K562 (cell line): ENCODE data around the gene GJA10. TPM values are rescaled to one million over a fixed set of nuclear protein-coding genes. Genes with fewer than 3 reads are reported as not detected.

Experiments used
- ATAC-seq: fragments of 200-7000 bp; cut with Tn5 transposase; 3 replicates; pipeline ENCODE4 v1.9.1; 2020; ENCODE audit warnings: moderate library complexity
- BruUV-seq: library from RNA; stranded (reverse); fragments of 400-500 nt; replicated peaks from 2 replicates; lab custom pipeline; 2021; lab: Mats Ljungman, UMichigan
- CTCF ChIA-PET: fragments of 300-600 bp; formaldehyde crosslinking; extraction: SDS; loops from one replicate; lab custom pipeline; 2021; ENCODE audit warnings: low intra/inter-chr PET ratio; lab: Yijun Ruan, JAX
- POLR2A ChIA-PET: fragments of 300-600, 350-650 bp; sonication (Branson Sonifier 250); formaldehyde crosslinking; extraction: SDS; loops from one replicate; lab custom pipeline; 2021; ENCODE audit warnings: antibody characterized with exemption, inconsistent platforms; lab: Yijun Ruan, JAX
- DNase-seq, 4 experiments: peaks; one replicate each; pipeline versions ENCODE4 v3.0.0 to v3.0.0-alpha.2; 2011 to 2018; ENCODE audit warnings: low spot score in 3 of 4, mixed read lengths in 3 of 4; ENCODE audit errors: extremely low read depth in 1 of 4
- FAIRE-seq: peaks from 2 replicates; lab custom pipeline; 2011; peaks lifted over from hg19 to GRCh38; lab: Jason Lieb, UNC
- H2AFZ ChIP-seq: 2 replicates; pipeline ENCODE4 v1.6.0; 2011; ENCODE audit warnings: low read depth, low read length, control low read depth, inconsistent platforms
- H3K27ac ChIP-seq: fragments of 200-600 bp; 3 replicates; pipeline ENCODE4 v1.8.0; 2011; ENCODE audit warnings: low read depth, mild to moderate bottlenecking, control low read depth, inconsistent platforms, low read length, moderate library complexity, mixed read lengths; ENCODE audit errors: extremely low read depth
- H3K27me3 ChIP-seq, 2 experiments: fragments of 300-600 bp in 1 of 2; 2 replicates in 1 of 2; 3 replicates in 1 of 2; pipeline versions ENCODE4 v1.6.0 to v1.8.0; 2011; ENCODE audit warnings: inconsistent platforms in 2 of 2, low read length in 2 of 2, mild to moderate bottlenecking in 1 of 2, mixed read lengths in 1 of 2, moderate library complexity in 1 of 2; ENCODE audit not compliant: control insufficient read depth in 2 of 2, insufficient read depth in 2 of 2
- H3K36me3 ChIP-seq: fragments of 300-600 bp; 3 replicates; pipeline ENCODE4 v1.8.0; 2011; ENCODE audit warnings: mild to moderate bottlenecking, low read length, inconsistent platforms; ENCODE audit not compliant: control insufficient read depth, insufficient read depth
- H3K4me1 ChIP-seq, 2 experiments: fragments of 200-600 bp in 1 of 2; replicated peaks in 1 of 2; 2 replicates in 1 of 2; 3 replicates in 1 of 2; pipeline versions ENCODE4 v1.5.1 to v1.8.0; 2011; ENCODE audit warnings: inconsistent platforms in 2 of 2, low read length in 2 of 2, mild to moderate bottlenecking in 1 of 2, mixed read lengths in 1 of 2, moderate library complexity in 1 of 2; ENCODE audit not compliant: control insufficient read depth in 2 of 2, insufficient read depth in 2 of 2
- H3K4me2 ChIP-seq: 2 replicates; pipeline ENCODE4 v1.6.1; 2011; ENCODE audit warnings: low read length, control low read depth, inconsistent platforms, mixed read lengths; ENCODE audit not compliant: insufficient read depth
- H3K4me3 ChIP-seq: fragments of 200-600 bp; sonication (generic), shearing (Covaris generic); 2 replicates; pipeline ENCODE4 v1.5.1; 2016; ENCODE audit warnings: control low read depth, inconsistent platforms
- H3K79me2 ChIP-seq: fragments of 200-600 bp; 3 replicates; pipeline ENCODE4 v1.8.0; 2011; ENCODE audit warnings: low read length, inconsistent platforms; ENCODE audit not compliant: control insufficient read depth, insufficient read depth
- H3K9ac ChIP-seq, 2 experiments: 2 replicates each; pipeline versions ENCODE4 v1.6.0 to v1.6.1; 2011; ENCODE audit warnings: low read depth in 2 of 2, low read length in 2 of 2, control low read depth in 1 of 2, inconsistent platforms in 1 of 2, mild to moderate bottlenecking in 1 of 2, mixed read lengths in 1 of 2; ENCODE audit not compliant: insufficient read depth in 1 of 2
- H3K9me1 ChIP-seq: one replicate; pipeline ENCODE4 v1.6.0; 2011; ENCODE audit warnings: inconsistent platforms, mild to moderate bottlenecking, low read length, moderate library complexity; ENCODE audit not compliant: control insufficient read depth, insufficient read depth
- H3K9me3 ChIP-seq: replicated peaks from 2 replicates; pipeline ENCODE4 v1.5.1; 2011; ENCODE audit warnings: low read depth, low read length, inconsistent platforms; ENCODE audit not compliant: control insufficient read depth, insufficient read depth
- H4K20me1 ChIP-seq: replicated peaks from 2 replicates; pipeline ENCODE4 v1.6.1; 2011; ENCODE audit warnings: low read length, inconsistent platforms, mixed read lengths; ENCODE audit not compliant: control insufficient read depth, insufficient read depth
- CCNT2 ChIP-seq: IDR thresholded peaks from 2 replicates; pipeline ENCODE4 v1.6.1; 2011; ENCODE audit warnings: borderline replicate concordance, low read depth, mild to moderate bottlenecking, moderate library complexity, mixed read lengths, low read length; ENCODE audit not compliant: insufficient read length; ENCODE audit errors: extremely low read depth
- EGR1 ChIP-seq: fragments of 450-650 bp; conservative IDR thresholded peaks from 2 replicates; pipeline ENCODE4 v1.6.1; 2017; ENCODE audit warnings: mild to moderate bottlenecking
- ELF1 ChIP-seq: fragments of 200-800 bp; sonication (Bioruptor generic); IDR thresholded peaks from 2 replicates; pipeline ENCODE4 v1.6.1; 2016; ENCODE audit warnings: missing genetic modification characterization, missing compliant biosample characterization
- NFATC3 ChIP-seq: fragments of 450-650 bp; IDR thresholded peaks from 2 replicates; pipeline ENCODE4 v1.6.1; 2017; ENCODE audit warnings: mild to moderate bottlenecking
- POLR2AphosphoS5 ChIP-seq: IDR thresholded peaks from 2 replicates; pipeline ENCODE4 v1.6.1; 2011; ENCODE audit warnings: mild to moderate bottlenecking, low read depth, low read length, moderate library complexity; ENCODE audit not compliant: control insufficient read depth, insufficient read depth
- RBM25 ChIP-seq: fragments of 200-400 bp; formaldehyde crosslinking; IDR thresholded peaks from 2 replicates; pipeline ENCODE4 v1.6.1; 2018; ENCODE audit warnings: low read length, low read depth, moderate library complexity; ENCODE audit not compliant: severe bottlenecking
- SMARCA4 ChIP-seq: fragments of 450-650 bp; IDR thresholded peaks from 2 replicates; pipeline ENCODE4 v1.6.1; 2016
- SNIP1 ChIP-seq: fragments of 450-650 bp; IDR thresholded peaks from 2 replicates; pipeline ENCODE4 v1.7.1; 2017; ENCODE audit warnings: low read depth, mild to moderate bottlenecking
- ZBED1 ChIP-seq: IDR thresholded peaks from 2 replicates; pipeline ENCODE4 v1.6.1; 2014
- ZNF121 ChIP-seq: sonication (generic); formaldehyde crosslinking; conservative IDR thresholded peaks from 2 replicates; pipeline ENCODE4 v1.8.0; 2022; ENCODE audit warnings: missing genetic modification reagents
- ZNF140 ChIP-seq: fragments of 250-450 bp; sonication (Bioruptor Pico); IDR thresholded peaks from 2 replicates; pipeline ENCODE4 v1.8.0; 2021; ENCODE audit warnings: moderate library complexity, mild to moderate bottlenecking, inconsistent platforms
- WGBS: fragments of 100-300 bp; shearing (Covaris generic); methylation state at CpG from one replicate; pipeline ENCODE4 v1.1.6; 2016; ENCODE audit warnings: low coverage, mixed read lengths; ENCODE audit not compliant: insufficient coverage; ENCODE audit errors: missing lambda C conversion rate; 5-methylcytosine and 5-hydroxymethylcytosine counted together
- in situ Hi-C: fragments of 300-500 bp; cut with MboI; formaldehyde crosslinking; loops from 4 replicates; pipeline ENCODE4 v1.15.0; 2018; ENCODE audit warnings: inconsistent platforms, mixed read lengths
- intact Hi-C: fragments of 100-400 bp; cut with micrococcal nuclease; formaldehyde crosslinking; loops from 2 replicates; pipeline ENCODE4 v1.14.2; 2022
- polyA plus RNA-seq, 8 experiments: library from polyadenylated mRNA; depleted of rRNA in 4 of 8; stranded (reverse) in 5 of 8; unstranded in 3 of 8; fragments of >200 nt; fragmentation: Nextera tagmentation in 2 of 8; fragmentation: Illumina TruSeq in 1 of 8; extraction: Ambion mirVana in 2 of 8; extraction: Trizol in 1 of 8; gene quantifications; 2 replicates each; pipeline versions ENCODE4 v1.2.1 to v1.2.3, GENCODE V29; 2011 to 2014; ENCODE audit warnings: inconsistent platforms in 1 of 8, missing spikeins in 1 of 8
- total RNA-seq, 7 experiments: library from RNA; depleted of rRNA in 6 of 7; stranded (reverse); fragments of >200 nt in 6 of 7; fragmentation: Illumina TruSeq in 2 of 7; extraction: Trizol in 2 of 7; gene quantifications; 2 replicates each; pipeline versions ENCODE4 v1.2.1 to v1.2.3, GENCODE V29; 2011 to 2021; ENCODE audit warnings: low replicate concordance in 1 of 7
- TF ChIP-seq, protein P1 (sequence below): sonication (generic); formaldehyde crosslinking; IDR thresholded peaks from 2 replicates; pipeline ENCODE4 v1.9.0; 2022; ENCODE audit warnings: mild to moderate bottlenecking, missing genetic modification reagents
- TF ChIP-seq, protein P2 (sequence below): sonication (generic); formaldehyde crosslinking; IDR thresholded peaks from 2 replicates; pipeline ENCODE4 v1.8.0; 2022; ENCODE audit warnings: missing genetic modification reagents, mild to moderate bottlenecking, moderate library complexity, borderline replicate concordance

The GJA10 gene
- total and polyA plus RNA-seq, 9 of the 15 experiments (the other 6 are each of a cell fraction or from before 2014, with no cell fraction given): not detected

DNA sequence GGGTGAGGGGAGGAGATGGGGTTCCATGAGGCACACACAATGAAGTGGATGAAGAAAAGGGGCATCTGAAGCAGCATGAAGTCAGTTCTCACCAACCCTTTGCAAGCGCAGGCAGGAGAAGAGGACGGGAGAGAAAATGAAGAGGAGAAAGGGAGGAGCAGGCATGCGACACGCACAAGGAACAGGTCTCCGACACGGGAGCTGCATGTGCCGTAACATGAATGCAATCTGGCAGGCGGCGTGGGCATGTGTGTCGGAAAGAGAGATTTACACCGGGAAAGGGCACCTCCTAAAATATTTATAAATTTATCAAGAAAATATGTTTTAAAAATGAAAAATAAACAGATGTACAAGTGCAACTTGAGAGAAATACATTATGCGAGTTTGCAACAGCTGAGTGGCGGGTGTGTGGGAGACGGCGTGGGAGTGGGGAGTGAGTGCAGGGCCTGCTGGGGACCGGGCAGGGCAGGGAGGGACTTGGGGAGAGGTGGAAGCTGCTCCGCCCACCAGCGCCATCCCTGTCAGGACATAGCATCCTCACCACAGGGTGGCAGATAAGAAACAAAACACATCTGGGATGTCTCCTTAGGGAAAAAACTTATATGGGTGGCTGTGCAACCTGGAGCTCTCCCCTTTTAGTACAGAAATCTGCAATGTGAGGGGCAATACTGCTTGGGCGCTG is 40.6 kb downstream of the GJA10 start:
- Histone ChIP-seq H3K4me3 (no peak overlapping the region), H3K9me1 (no peaks in the 10 kb centered on the region), H3K4me2 (no peak overlapping the region), H3K27ac (no peak overlapping the region), H3K4me1 (peaks cover 9 to 10% of the 10 kb centered on the region in 2 experiments; a peak in 3 of 5 replicates), H3K9ac (no peak overlapping the region), H3K36me3 (no peaks in the 10 kb centered on the region; the same call in 2 of the 3 replicates), H3K9me3 (no peaks in the 10 kb centered on the region), H4K20me1 (no peaks in the 10 kb centered on the region), H3K79me2 (no peaks in the 10 kb centered on the region), H2AFZ (no peak overlapping the region), H3K27me3 (peaks cover 0 to 6% of the 10 kb centered on the region in 2 experiments; a peak in 1 of 5 replicates)
- 0 out of 2 replicates have a peak, but pooled peaks have one; percentile 28 for TF ChIP-seq EGR1
- TF ChIP-seq, protein P1, sequence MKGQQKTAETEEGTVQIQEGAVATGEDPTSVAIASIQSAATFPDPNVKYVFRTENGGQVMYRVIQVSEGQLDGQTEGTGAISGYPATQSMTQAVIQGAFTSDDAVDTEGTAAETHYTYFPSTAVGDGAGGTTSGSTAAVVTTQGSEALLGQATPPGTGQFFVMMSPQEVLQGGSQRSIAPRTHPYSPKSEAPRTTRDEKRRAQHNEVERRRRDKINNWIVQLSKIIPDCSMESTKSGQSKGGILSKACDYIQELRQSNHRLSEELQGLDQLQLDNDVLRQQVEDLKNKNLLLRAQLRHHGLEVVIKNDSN (CRISPR knock-in tag): no peak
- POLR2A ChIA-PET: interaction anchor here (1.5 kb wide), 1 partner anchor 14 kb away, joined by 5 read pairs; no protein-coding TSS in a partner anchor
- 39% methylated on average over 18 of the region's 19 CpGs for WGBS
- no peak for FAIRE-seq
- no TSS peak for BruUV-seq
- peak; percentile 63 for ATAC-seq
- in situ Hi-C loops (loop anchor here (5.0 kb wide), 1 partner anchor 542 kb away; no protein-coding TSS in a partner anchor), intact Hi-C loops (no loop called here)
- peak; percentile 24 to 36 (median 29) for DNase-seq
- CTCF ChIA-PET: no interaction called here

DNA sequence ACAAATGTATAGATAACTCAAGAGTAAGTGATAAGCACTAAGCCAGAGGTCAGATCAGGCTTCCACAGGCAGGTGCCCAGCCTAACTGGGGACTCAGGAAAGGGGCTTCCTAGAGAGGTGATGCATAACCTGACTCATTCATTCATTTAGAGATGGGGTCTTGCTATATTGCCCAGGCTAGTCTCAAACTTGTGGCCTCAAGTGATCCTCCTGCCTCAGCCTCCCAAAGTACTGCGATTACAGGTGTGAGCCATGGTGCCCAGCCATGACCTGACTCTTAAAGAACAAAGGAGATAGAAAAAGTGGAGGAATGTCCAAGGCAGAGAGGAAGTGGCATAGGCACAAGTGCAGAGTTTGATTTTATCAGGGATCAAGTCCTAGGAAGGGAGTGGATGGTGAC is 41.9 kb downstream of the GJA10 start:
- Histone ChIP-seq H3K36me3 (no peaks in the 10 kb centered on the region; the same call in 2 of the 3 replicates), H3K4me1 (peaks cover 7 to 8% of the 10 kb centered on the region in 2 experiments; a peak in 3 of 5 replicates), H3K9me3 (no peaks in the 10 kb centered on the region), H3K4me3 (no peak overlapping the region), H4K20me1 (no peaks in the 10 kb centered on the region), H2AFZ (no peak overlapping the region), H3K79me2 (no peaks in the 10 kb centered on the region), H3K9me1 (no peaks in the 10 kb centered on the region), H3K9ac (no peak overlapping the region), H3K27me3 (peaks cover 0 to 6% of the 10 kb centered on the region in 2 experiments; a peak in 1 of 5 replicates), H3K4me2 (no peak overlapping the region), H3K27ac (no peak overlapping the region)
- in situ Hi-C loops: loop anchor here (5.0 kb wide), 1 partner anchor 541 kb away; no protein-coding TSS in a partner anchor
- no peak for DNase-seq
- intact Hi-C loops: no loop called here
- FAIRE-seq: peak; percentile 19
- BruUV-seq: no TSS peak
- POLR2A ChIA-PET: no interaction called here
- ATAC-seq: no peak
- CTCF ChIA-PET: no interaction called here
- WGBS: 6% methylated on average over 1 of the region's 1 CpG
- TF ChIP-seq ZBED1 (no peak), ELF1 (tag) (no peak), SNIP1 (no peak), POLR2AphosphoS5 (no peak), RBM25 (peak; percentile 32), SMARCA4 (no peak), CCNT2 (no peak), NFATC3 (no peak), ZNF121 (CRISPR knock-in tag) (peak; percentile 66), ZNF140 (CRISPR knock-in tag) (no peak)
- TF ChIP-seq, protein P2, sequence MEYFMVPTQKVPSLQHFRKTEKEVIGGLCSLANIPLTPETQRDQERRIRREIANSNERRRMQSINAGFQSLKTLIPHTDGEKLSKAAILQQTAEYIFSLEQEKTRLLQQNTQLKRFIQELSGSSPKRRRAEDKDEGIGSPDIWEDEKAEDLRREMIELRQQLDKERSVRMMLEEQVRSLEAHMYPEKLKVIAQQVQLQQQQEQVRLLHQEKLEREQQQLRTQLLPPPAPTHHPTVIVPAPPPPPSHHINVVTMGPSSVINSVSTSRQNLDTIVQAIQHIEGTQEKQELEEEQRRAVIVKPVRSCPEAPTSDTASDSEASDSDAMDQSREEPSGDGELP: no peak
